ENCODE data around the gene MBOAT1.
A peak's percentile ranks its signal among the peaks of the same experiment; 100 is the strongest.

The MBOAT1 gene

GRCh38 chr6:20137240-20137639 lies 75.0 kb downstream of the MBOAT1 start:
- Histone ChIP-seq H3K27ac (no peak overlapping the region), H3K4me3 (no peak overlapping the region), H3K9me3 (ENCODE audit: low read depth, low read length) (peaks cover 3% of the 10 kb centered on the region; the same call in 1 of the 2 replicates), H3K36me3 (ENCODE audit: insufficient read depth, low read length) (no peaks in the 10 kb centered on the region), H3K9ac (ENCODE audit: insufficient read length) (no peak overlapping the region)
- no peak for DNase-seq (ENCODE audit: low read depth, low spot score)
- no peak for TF ChIP-seq POLR2AphosphoS5 (IDR thresholded peaks at IDR 0.05; ENCODE audit: borderline replicate concordance, low read depth, low read length)
- TF ChIP-seq FOXP2 (optimal IDR thresholded peaks at IDR 0.05; ENCODE audit: control extremely low read depth, extremely low read length, insufficient read depth) = no peak
- no peak for TF ChIP-seq EZH2 (IDR thresholded peaks at IDR 0.05)

DNA sequence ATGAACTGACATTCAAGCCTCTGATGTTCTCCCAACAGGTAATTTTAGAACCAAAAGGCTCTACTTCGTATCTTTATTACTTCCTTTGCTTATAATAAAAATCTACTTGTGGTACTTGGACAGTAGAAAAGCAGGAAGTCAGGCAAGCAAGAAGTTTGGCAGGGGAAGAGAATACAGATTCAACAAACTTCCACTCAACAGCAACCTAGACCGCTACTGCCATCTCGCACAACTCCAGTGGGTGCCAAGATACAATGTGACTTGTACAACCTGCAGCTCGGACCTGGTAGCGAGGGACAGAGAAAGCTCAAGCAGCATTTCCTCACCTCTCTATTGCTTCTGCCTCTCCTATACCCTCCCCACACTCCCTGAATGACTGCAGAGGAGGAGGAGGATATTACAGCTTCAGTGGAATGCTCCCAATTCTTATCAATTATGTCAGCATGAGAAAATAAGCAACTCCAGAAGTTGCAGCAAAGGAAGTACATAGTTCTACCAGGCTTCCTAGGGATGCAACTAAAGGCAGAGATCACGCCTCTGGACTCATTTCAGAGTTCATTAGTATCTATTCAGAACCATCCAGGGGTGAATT lies 76.5 kb downstream of the MBOAT1 start:
- TF ChIP-seq POLR2AphosphoS5 (IDR thresholded peaks at IDR 0.05; ENCODE audit: borderline replicate concordance, low read depth, low read length) (no peak), EZH2 (IDR thresholded peaks at IDR 0.05) (no peak), FOXP2 (optimal IDR thresholded peaks at IDR 0.05; ENCODE audit: control extremely low read depth, extremely low read length, insufficient read depth) (no peak)
- no peak overlapping the region for H3K27ac ChIP-seq
- H3K4me3 ChIP-seq = no peak overlapping the region
- H3K9ac ChIP-seq (ENCODE audit: insufficient read length) = no peak overlapping the region
- H3K9me3 ChIP-seq (ENCODE audit: low read depth, low read length) = peaks cover 6% of the 10 kb centered on the region; the same call in 1 of the 2 replicates
- no peaks in the 10 kb centered on the region for H3K36me3 ChIP-seq (ENCODE audit: insufficient read depth, low read length)
- no peak for DNase-seq (ENCODE audit: low read depth, low spot score)

DNA sequence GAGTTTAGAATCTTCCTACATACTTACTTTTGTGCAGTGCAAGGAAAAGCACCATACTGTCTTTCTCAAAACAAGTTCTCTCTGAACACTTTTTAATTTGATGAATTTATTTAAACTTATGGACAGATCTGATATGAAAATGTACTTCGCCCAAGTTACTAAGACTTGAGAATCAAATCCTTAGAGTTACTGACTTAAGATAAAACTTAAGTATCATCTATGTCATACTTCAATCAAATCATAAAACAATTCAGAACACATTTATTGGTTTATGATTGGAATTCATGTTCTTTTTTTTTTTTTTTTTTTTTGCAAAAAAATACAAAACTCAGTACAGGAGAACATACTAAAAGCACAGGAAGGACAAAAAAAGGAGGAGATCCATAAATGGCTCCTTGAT lies 77.7 kb downstream of the MBOAT1 start:
- H3K9me3 ChIP-seq (ENCODE audit: low read depth, low read length) = peaks cover 6% of the 10 kb centered on the region; the same call in 1 of the 2 replicates
- no peak overlapping the region for H3K27ac ChIP-seq
- no peak overlapping the region for H3K4me3 ChIP-seq
- DNase-seq (ENCODE audit: low read depth, low spot score) = no peak
- TF ChIP-seq POLR2AphosphoS5 (IDR thresholded peaks at IDR 0.05; ENCODE audit: borderline replicate concordance, low read depth, low read length) = no peak
- no peak for TF ChIP-seq EZH2 (IDR thresholded peaks at IDR 0.05)
- no peak for TF ChIP-seq FOXP2 (optimal IDR thresholded peaks at IDR 0.05; ENCODE audit: control extremely low read depth, extremely low read length, insufficient read depth)
- H3K9ac ChIP-seq (ENCODE audit: insufficient read length) = no peak overlapping the region
- H3K36me3 ChIP-seq (ENCODE audit: insufficient read depth, low read length) = no peaks in the 10 kb centered on the region

- no peaks in the 10 kb centered on the region for H3K36me3 ChIP-seq (ENCODE audit: insufficient read depth, low read length)
- no peak overlapping the region for H3K4me3 ChIP-seq
- peak overlapping the region; percentile 2 for H3K9ac ChIP-seq (ENCODE audit: insufficient read length)
- peaks cover 6% of the 10 kb centered on the region; the same call in 1 of the 2 replicates for H3K9me3 ChIP-seq (ENCODE audit: low read depth, low read length)
- no peak for DNase-seq (ENCODE audit: low read depth, low spot score)
- H3K27ac ChIP-seq = no peak overlapping the region
- no peak for TF ChIP-seq FOXP2 (optimal IDR thresholded peaks at IDR 0.05; ENCODE audit: control extremely low read depth, extremely low read length, insufficient read depth)
- no peak for TF ChIP-seq EZH2 (IDR thresholded peaks at IDR 0.05)
- TF ChIP-seq POLR2AphosphoS5 (IDR thresholded peaks at IDR 0.05; ENCODE audit: borderline replicate concordance, low read depth, low read length) = no peak
Observed at GRCh38 chr6:20129290-20130088, 82.8 kb downstream of the MBOAT1 start.

DNA sequence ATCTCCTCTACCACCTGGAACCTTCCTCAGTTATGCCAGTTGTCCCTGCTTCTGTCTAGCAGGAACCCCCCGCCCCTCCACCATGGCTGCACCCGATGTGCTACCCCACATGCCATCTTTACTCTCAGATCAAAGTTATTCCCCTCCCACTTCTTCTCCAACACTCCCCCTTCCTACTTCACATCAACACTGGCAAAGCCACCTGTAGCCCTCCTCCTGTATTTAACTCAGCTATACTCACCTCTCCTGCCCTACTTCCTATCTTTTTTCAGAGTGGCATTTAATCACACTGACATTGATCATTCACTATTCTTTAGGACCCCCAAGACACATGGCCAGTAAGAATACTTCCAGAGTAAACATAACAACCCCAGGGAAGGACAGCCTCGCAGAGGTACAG lies 84.3 kb downstream of the MBOAT1 start:
- no peak overlapping the region for H3K4me3 ChIP-seq
- H3K9ac ChIP-seq (ENCODE audit: insufficient read length) = no peak overlapping the region
- no peak for DNase-seq (ENCODE audit: low read depth, low spot score)
- H3K9me3 ChIP-seq (ENCODE audit: low read depth, low read length) = peaks cover 6% of the 10 kb centered on the region; the same call in 1 of the 2 replicates
- no peak for TF ChIP-seq FOXP2 (optimal IDR thresholded peaks at IDR 0.05; ENCODE audit: control extremely low read depth, extremely low read length, insufficient read depth)
- no peak for TF ChIP-seq EZH2 (IDR thresholded peaks at IDR 0.05)
- no peak for TF ChIP-seq POLR2AphosphoS5 (IDR thresholded peaks at IDR 0.05; ENCODE audit: borderline replicate concordance, low read depth, low read length)
- no peak overlapping the region for H3K27ac ChIP-seq
- H3K36me3 ChIP-seq (ENCODE audit: insufficient read depth, low read length) = no peaks in the 10 kb centered on the region

- TF ChIP-seq FOXP2 (optimal IDR thresholded peaks at IDR 0.05; ENCODE audit: control extremely low read depth, extremely low read length, insufficient read depth) = no peak
- TF ChIP-seq EZH2 (IDR thresholded peaks at IDR 0.05) = no peak
- no peak for TF ChIP-seq POLR2AphosphoS5 (IDR thresholded peaks at IDR 0.05; ENCODE audit: borderline replicate concordance, low read depth, low read length)
- 0 out of 2 replicates have a peak, but pooled peaks cover under 1% of the 10 kb centered on the region for H3K9me3 ChIP-seq (ENCODE audit: low read depth, low read length)
- no peaks in the 10 kb centered on the region for H3K36me3 ChIP-seq (ENCODE audit: insufficient read depth, low read length)
- peak overlapping the region; percentile 9; the same call in 1 of the 2 replicates for H3K4me3 ChIP-seq
- peak; percentile 35 for DNase-seq (ENCODE audit: low read depth, low spot score)
- H3K9ac ChIP-seq (ENCODE audit: insufficient read length) = no peak overlapping the region
- H3K27ac ChIP-seq = no peak overlapping the region
Observed at GRCh38 chr6:20126789-20127653, 85.2 kb downstream of the MBOAT1 start.

DNA sequence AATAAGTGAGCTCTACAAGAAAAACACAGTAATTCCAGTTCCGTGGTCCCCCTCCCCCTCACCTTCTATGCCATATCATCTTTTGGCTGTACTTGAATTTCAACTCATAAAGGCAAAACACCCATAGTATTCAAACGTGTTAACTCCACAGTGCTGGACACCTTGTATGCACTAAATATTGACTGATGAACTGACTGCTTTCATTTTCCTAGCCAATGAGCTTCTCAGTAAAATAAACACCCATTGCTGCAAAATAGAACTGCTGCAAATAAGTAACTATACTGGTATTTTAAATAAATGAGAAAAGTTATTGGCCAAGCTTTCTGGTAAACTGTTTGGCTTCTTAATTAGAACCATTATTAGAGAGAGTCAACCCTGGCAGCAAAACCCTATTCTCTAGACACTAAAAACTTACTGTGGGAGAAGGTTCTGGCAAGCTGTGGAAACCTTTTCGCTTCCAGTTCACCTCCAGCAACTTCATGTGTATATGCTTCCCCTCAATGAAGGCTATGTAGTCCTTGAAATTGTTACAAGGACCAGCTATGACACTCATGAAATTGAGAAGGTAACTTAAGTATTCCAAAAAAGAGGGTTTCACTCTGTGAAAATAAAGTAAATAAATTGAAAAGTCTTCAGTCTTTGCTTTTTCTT lies 86.0 kb downstream of the MBOAT1 start:
- H3K4me3 ChIP-seq = peak overlapping the region; percentile 9; the same call in 1 of the 2 replicates
- no peak overlapping the region for H3K27ac ChIP-seq
- H3K9me3 ChIP-seq (ENCODE audit: low read depth, low read length) = no peaks in the 10 kb centered on the region
- no peaks in the 10 kb centered on the region for H3K36me3 ChIP-seq (ENCODE audit: insufficient read depth, low read length)
- no peak overlapping the region for H3K9ac ChIP-seq (ENCODE audit: insufficient read length)
- TF ChIP-seq POLR2AphosphoS5 (IDR thresholded peaks at IDR 0.05; ENCODE audit: borderline replicate concordance, low read depth, low read length) (no peak), FOXP2 (optimal IDR thresholded peaks at IDR 0.05; ENCODE audit: control extremely low read depth, extremely low read length, insufficient read depth) (no peak), EZH2 (IDR thresholded peaks at IDR 0.05) (no peak)
- DNase-seq (ENCODE audit: low read depth, low spot score) = no peak
